Airway epithelial cell (primary cell): Measurements from ENCODE around the gene RHOT1. TPM values are rescaled to one million over a fixed set of nuclear protein-coding genes. Genes with fewer than 3 reads are reported as not detected.

Experiments
- total RNA-seq: library from RNA; depleted of rRNA; stranded (reverse); fragments of >200 nt; gene quantifications from 2 replicates; pipeline ENCODE4 v1.2.3, GENCODE V29; 2015

RHOT1 gene
- 24.9 and 26.1 TPM in 2 replicates for total RNA-seq

GRCh38 chr17:32142038-32142856, at the start of gene RHOT1:
RHOT1 (plus strand) TSS chr17:32142502; CDS start chr17:32142693, 191 bp downstream.

GRCh38 chr17:32265192-32265923, 123.1 kb downstream of the RHOT1 start, which contains the start of gene RHBDL3:
RHBDL3 (plus strand) TSS chr17:32265832; CDS start chr17:32266190, 358 bp downstream.

Other genes starting within 250 kb of the RHOT1 start
- 26.5 and 33.3 TPM in 2 replicates for gene UTP6, start 240.8 kb upstream of the RHOT1 start, total RNA-seq
- gene SUZ12, start 205.5 kb upstream of the RHOT1 start, total RNA-seq = 8.5 and 13.2 TPM in 2 replicates
- 5.7 and 5.9 TPM in 2 replicates for gene LRRC37B, start 135.1 kb upstream of the RHOT1 start, total RNA-seq
- gene RHBDL3, start 123.3 kb downstream of the RHOT1 start, total RNA-seq = 0.14 TPM in 1 of 2 replicates, not detected in the other
- gene C17orf75, start 199.7 kb downstream of the RHOT1 start, total RNA-seq = 14.4 and 18.0 TPM in 2 replicates
- gene ZNF207, start 207.7 kb downstream of the RHOT1 start, total RNA-seq = 87.7 and 113 TPM in 2 replicates